Fibroblast of gingiva (primary cell): ENCODE results near the gene CD81.

ENCODE experiments used
- DNase-seq: peaks from one replicate; pipeline ENCODE4 v3.0.0-alpha.2; 2011; ENCODE audit warnings: low read depth

CD81 gene

GRCh38 chr11:2390091-2390724 lies 13.1 kb downstream of the CD81 start:
- no peak for DNase-seq

- DNase-seq = peak; percentile 54
Observed at GRCh38 chr11:2390725-2391151, 13.6 kb downstream of the CD81 start.

GRCh38 chr11:2391181-2391975 lies 14.3 kb downstream of the CD81 start:
- DNase-seq = no peak

GRCh38 chr11:2392241-2392959 lies 15.3 kb downstream of the CD81 start:
- no peak for DNase-seq

GRCh38 chr11:2393111-2393868 lies 16.2 kb downstream of the CD81 start:
- DNase-seq = no peak

- DNase-seq = no peak
Observed at GRCh38 chr11:2393941-2394817, 17.1 kb downstream of the CD81 start.

- no peak for DNase-seq
Observed at GRCh38 chr11:2394818-2395105, 17.7 kb downstream of the CD81 start.

GRCh38 chr11:2395211-2395730 lies 18.2 kb downstream of the CD81 start:
- DNase-seq = no peak

GRCh38 chr11:2395856-2396255 lies 18.7 kb downstream of the CD81 start:
- no peak for DNase-seq

GRCh38 chr11:2396471-2396870 lies 19.4 kb downstream of the CD81 start:
- no peak for DNase-seq

- no peak for DNase-seq
Observed at GRCh38 chr11:2397005-2397404, 19.9 kb downstream of the CD81 start.

GRCh38 chr11:2398664-2399355 lies 21.7 kb downstream of the CD81 start:
- no peak for DNase-seq

- peak; percentile 37 for DNase-seq
Observed at GRCh38 chr11:2399488-2400068, 22.5 kb downstream of the CD81 start.

- DNase-seq = peak; percentile 100
Observed at GRCh38 chr11:2400069-2400761, 23.1 kb downstream of the CD81 start, which contains the start of gene TSSC4. Gene TSSC4, plus strand, starts transcription at chr11:2400750. Its CDS starts 1,884 bp downstream, at chr11:2402634.

GRCh38 chr11:2400762-2401435 lies 23.8 kb downstream of the CD81 start:
- peak; percentile 27 for DNase-seq

- DNase-seq = no peak
Observed at GRCh38 chr11:2401436-2401984, 24.4 kb downstream of the CD81 start.

GRCh38 chr11:2402106-2402505 lies 25.0 kb downstream of the CD81 start:
- no peak for DNase-seq

GRCh38 chr11:2402890-2403645 lies 26.0 kb downstream of the CD81 start:
- no peak for DNase-seq
